ENCODE measurements around the gene OPCML. TPM values are rescaled to one million over a fixed set of nuclear protein-coding genes. Genes with fewer than 3 reads are reported as not detected.

The OPCML gene
- total RNA-seq, 2 experiments from 2014 or later, result not detected

GRCh38 chr11:132674151-132674550, 858.1 kb downstream of the OPCML start:
- POLR2A ChIA-PET, result no interaction called here
- no peaks in the 10 kb centered on the region for H3K36me3 Mint-ChIP-seq

DNA sequence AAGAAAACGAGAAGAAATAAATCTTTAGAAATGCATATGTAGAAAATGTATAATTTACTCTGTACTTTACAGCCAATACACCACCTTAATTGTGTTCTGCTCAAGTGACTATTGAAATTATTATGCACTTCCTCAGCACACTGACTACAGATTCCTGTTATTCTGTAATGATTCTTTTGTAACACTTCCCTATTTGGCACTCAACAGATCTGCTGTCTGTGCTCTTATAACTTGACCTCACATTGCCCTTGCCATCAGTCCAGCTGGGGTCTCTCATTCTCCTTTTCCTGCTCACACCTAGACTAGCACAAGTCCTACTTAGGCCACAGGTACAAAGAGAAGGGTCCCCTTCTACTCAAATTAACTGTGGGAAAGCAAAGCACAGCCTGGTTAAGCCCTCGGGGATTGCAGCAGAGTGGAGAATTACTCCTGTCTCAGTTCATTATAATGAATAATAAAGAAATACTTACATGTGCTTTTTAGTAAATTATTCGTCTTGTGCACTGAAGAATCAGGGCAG, 860.4 kb downstream of the OPCML start:
- peaks cover 2% of the 10 kb centered on the region for H3K9me3 Mint-ChIP-seq
- H3K27me3 Mint-ChIP-seq, result no peaks in the 10 kb centered on the region
- no peak overlapping the region for H3K27ac Mint-ChIP-seq
- no peak overlapping the region for H3K4me3 Mint-ChIP-seq
- ATAC-seq (ENCODE audit: low read depth) (no peak), DNase-seq (no peak)
- H3K4me1 Mint-ChIP-seq, result no peaks in the 10 kb centered on the region
- POLR2A ChIA-PET, result no interaction called here
- no peaks in the 10 kb centered on the region for H3K36me3 Mint-ChIP-seq

More at GRCh38 chr11:132674151-132674550, 858.1 kb downstream of the OPCML start:
- DNase-seq (no peak), ATAC-seq (ENCODE audit: low read depth) (no peak)
- Mint-ChIP-seq H3K4me3 (no peak overlapping the region), H3K9me3 (peaks cover 2% of the 10 kb centered on the region), H3K27me3 (no peaks in the 10 kb centered on the region), H3K27ac (no peak overlapping the region), H3K4me1 (no peaks in the 10 kb centered on the region)

DNA sequence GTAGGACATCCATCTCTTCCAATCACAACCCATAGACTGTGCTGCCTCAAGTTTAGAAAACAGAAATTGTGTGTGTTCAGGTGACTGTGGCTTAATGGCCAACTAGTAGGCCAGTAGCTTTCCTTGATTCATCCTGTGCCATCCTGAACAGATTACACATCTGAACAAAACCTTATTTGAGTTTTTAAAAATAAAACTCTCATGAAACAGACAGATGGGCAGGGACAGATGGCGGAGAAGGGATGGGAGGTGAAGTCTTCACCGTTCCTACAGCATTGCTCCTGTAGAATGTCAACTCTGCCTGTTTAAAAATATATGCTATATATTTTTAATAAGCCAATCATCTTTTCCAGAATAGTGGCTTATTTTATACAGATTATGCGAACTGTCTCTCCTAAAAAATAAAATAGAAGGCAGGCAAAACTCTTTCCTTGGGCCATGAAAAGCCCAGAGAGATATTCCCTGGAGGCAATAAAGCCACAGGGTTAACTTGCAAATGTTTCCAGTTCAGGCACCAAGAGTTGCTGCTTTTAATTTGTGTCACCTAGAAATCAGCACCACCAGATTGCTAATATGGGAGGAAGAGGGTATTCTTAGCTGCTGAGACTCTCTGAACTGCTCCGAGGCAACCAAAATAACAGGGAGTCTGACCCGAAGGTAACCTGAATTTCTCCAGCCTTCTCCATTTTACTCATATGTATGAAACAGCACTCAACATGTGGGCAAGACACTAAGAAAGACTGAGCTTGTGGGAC, 861.2 kb downstream of the OPCML start:
- POLR2A ChIA-PET, result no interaction called here
- peaks cover 2% of the 10 kb centered on the region for H3K9me3 Mint-ChIP-seq
- H3K4me3 Mint-ChIP-seq, result no peak overlapping the region
- H3K27me3 Mint-ChIP-seq, result no peaks in the 10 kb centered on the region
- DNase-seq (no peak), ATAC-seq (ENCODE audit: low read depth) (no peak)
- no peak overlapping the region for H3K27ac Mint-ChIP-seq
- no peaks in the 10 kb centered on the region for H3K4me1 Mint-ChIP-seq
- no peaks in the 10 kb centered on the region for H3K36me3 Mint-ChIP-seq

DNA sequence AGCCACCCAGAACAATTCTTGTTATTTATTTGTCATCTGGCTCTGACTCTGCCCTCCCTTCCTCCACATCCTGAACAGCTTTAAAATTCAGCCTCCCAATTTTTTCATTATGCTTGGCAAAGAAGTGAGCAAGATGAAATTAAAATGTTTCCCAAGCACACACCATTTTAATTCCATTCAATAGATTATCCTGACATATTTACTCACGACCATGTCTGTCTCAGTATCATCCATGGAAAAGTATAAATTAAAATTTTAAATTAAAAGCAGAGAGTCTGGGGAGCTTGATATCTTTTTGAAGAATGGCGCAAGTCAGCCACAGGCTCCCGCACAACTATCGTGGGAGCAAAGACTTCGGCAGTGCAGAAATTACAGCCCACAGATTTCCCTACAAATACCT, 862.4 kb downstream of the OPCML start:
- no peaks in the 10 kb centered on the region for H3K4me1 Mint-ChIP-seq
- no peak overlapping the region for H3K27ac Mint-ChIP-seq
- POLR2A ChIA-PET, result no interaction called here
- DNase-seq (no peak), ATAC-seq (ENCODE audit: low read depth) (no peak)
- peaks cover 2% of the 10 kb centered on the region for H3K9me3 Mint-ChIP-seq
- H3K4me3 Mint-ChIP-seq, result no peak overlapping the region
- no peaks in the 10 kb centered on the region for H3K27me3 Mint-ChIP-seq
- no peaks in the 10 kb centered on the region for H3K36me3 Mint-ChIP-seq

DNA sequence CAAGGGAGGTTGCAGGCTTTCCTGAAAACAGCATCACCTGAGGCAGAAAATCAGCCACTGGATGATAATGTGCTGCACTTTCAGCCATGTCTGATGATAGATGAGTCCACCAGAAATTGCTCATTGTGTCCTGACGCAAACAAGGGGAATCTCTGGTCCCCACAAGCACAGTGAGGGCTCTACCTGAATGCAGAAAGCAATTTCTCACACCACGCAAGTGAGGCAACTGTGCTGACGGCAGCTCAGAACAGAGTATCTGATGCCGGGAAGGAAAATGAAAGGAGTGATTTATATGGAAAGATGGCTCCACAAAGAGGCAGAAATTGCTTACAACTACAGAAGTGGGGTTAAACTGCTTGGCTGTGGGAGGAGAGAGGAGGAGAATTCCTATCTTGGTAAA, 867.1 kb downstream of the OPCML start:
- POLR2A ChIA-PET, result no interaction called here
- no peak overlapping the region for H3K27ac Mint-ChIP-seq
- no peaks in the 10 kb centered on the region for H3K27me3 Mint-ChIP-seq
- no peaks in the 10 kb centered on the region for H3K4me1 Mint-ChIP-seq
- H3K9me3 Mint-ChIP-seq, result no peaks in the 10 kb centered on the region
- no peak overlapping the region for H3K4me3 Mint-ChIP-seq
- ATAC-seq (ENCODE audit: low read depth) (no peak), DNase-seq (no peak)
- no peaks in the 10 kb centered on the region for H3K36me3 Mint-ChIP-seq

DNA sequence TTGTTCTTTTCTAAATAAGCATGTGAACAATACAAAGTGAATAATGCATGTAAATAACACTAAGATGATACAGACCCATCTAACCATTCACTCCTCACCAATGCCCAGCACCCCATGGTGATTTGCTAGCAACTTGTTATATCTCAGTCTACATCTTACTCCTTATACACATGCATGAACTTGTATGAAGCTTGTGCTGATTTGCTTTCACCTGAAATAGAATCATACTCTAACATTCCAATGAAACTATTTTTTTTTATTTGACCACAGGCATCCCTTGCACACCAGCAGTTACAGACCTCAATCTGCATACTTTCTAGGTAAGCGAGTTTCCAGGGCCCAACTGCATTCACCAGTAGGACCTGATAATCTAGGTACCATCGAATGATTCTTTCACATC, 873.6 kb downstream of the OPCML start:
- no peaks in the 10 kb centered on the region for H3K27me3 Mint-ChIP-seq
- H3K4me1 Mint-ChIP-seq, result no peaks in the 10 kb centered on the region
- ATAC-seq (ENCODE audit: low read depth) (no peak), DNase-seq (no peak)
- H3K4me3 Mint-ChIP-seq, result no peak overlapping the region
- POLR2A ChIA-PET, result no interaction called here
- H3K9me3 Mint-ChIP-seq, result no peaks in the 10 kb centered on the region
- no peak overlapping the region for H3K27ac Mint-ChIP-seq
- H3K36me3 Mint-ChIP-seq, result no peaks in the 10 kb centered on the region

DNA sequence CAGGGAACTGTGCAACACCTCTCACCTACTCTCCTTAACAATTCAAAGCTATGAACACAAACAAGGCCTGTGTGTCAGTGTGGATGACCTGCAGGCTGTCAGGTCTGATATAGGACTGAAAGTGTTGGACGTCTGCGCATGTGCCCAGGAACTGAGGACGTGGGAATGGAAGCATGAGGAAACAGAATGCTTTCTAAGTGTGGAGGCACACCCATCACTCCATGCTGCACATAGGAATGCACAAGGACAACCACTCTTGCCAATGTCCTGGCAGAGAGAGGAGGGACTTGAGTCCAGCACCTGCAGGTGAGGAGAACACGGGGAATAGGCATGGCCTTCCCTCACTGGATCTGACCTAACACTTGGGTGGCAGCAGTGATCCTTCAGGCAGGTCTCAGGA, 874.3 kb downstream of the OPCML start:
- no peaks in the 10 kb centered on the region for H3K36me3 Mint-ChIP-seq
- no peaks in the 10 kb centered on the region for H3K9me3 Mint-ChIP-seq
- no peaks in the 10 kb centered on the region for H3K4me1 Mint-ChIP-seq
- H3K4me3 Mint-ChIP-seq, result no peak overlapping the region
- ATAC-seq (ENCODE audit: low read depth) (no peak), DNase-seq (no peak)
- POLR2A ChIA-PET, result no interaction called here
- H3K27ac Mint-ChIP-seq, result no peak overlapping the region
- H3K27me3 Mint-ChIP-seq, result no peaks in the 10 kb centered on the region

- DNase-seq (no peak), ATAC-seq (ENCODE audit: low read depth) (no peak)
- H3K9me3 Mint-ChIP-seq, result no peaks in the 10 kb centered on the region
- no peaks in the 10 kb centered on the region for H3K27me3 Mint-ChIP-seq
- H3K36me3 Mint-ChIP-seq, result no peaks in the 10 kb centered on the region
- H3K27ac Mint-ChIP-seq, result no peak overlapping the region
- H3K4me3 Mint-ChIP-seq, result no peak overlapping the region
- POLR2A ChIA-PET, result no interaction called here
- H3K4me1 Mint-ChIP-seq, result no peaks in the 10 kb centered on the region
These were observed 877.0 kb downstream of the OPCML start for GRCh38 chr11:132655187-132655855.

DNA sequence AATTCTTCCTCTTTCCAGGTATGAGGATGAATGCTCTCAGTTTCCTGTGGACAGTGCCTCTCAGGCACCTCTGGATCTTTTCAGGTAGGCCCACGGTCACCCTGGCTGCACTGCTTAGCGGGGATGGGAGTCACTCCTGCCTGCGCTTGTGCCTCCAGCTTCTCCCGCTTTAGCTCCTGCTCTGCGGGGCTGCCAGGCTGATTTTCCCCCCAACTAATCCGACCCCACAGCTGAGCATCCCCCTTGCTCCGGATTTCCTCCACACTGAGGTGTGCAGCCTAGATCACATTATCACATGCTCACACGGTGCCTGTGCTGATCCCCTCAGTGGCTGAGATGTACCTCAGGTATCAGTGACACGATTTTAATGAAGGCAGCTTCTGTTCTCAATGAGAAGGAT, 879.1 kb downstream of the OPCML start:
- Mint-ChIP-seq H3K36me3 (no peaks in the 10 kb centered on the region), H3K4me3 (no peak overlapping the region), H3K4me1 (no peaks in the 10 kb centered on the region), H3K27ac (no peak overlapping the region), H3K27me3 (no peaks in the 10 kb centered on the region), H3K9me3 (no peaks in the 10 kb centered on the region)
- DNase-seq (no peak), ATAC-seq (ENCODE audit: low read depth) (no peak)
- POLR2A ChIA-PET, result no interaction called here

DNA sequence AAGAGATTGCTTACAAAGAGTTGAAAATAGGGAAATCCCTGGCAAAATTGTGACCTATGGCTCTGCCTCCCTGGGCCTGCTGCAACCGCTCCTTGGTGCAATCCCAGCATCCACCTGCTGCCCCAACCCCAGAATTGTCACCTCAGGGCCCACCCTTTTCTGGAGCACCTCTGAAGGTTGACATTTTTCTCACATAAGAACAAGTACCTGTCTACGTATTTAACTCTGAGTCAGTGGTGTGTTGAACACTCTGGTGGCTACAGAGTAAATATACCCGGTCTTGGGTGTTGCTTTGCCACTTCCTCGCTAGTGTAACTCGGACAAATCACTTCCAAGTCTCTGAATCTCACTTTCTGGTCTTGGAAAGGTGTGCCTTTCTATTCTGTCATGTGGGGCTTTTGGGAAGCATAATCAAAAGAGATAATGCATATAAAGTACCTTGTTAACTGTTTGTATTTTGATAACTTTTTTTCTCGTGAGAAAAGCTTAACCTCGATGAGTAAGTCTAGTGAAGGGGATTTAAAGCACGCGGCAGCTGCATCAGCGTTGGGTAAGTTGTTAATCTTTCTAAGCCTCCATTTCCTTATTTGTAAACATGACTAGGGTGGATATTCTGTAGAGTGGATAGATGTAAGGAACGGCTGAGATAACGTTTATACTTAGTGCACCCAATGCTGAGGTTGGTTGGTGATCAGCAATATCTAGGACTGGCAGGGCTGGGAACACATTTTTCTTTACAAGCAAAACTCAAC, 881.2 kb downstream of the OPCML start:
- ATAC-seq (ENCODE audit: low read depth) (no peak), DNase-seq (no peak)
- H3K36me3 Mint-ChIP-seq, result no peaks in the 10 kb centered on the region
- POLR2A ChIA-PET, result no interaction called here
- no peaks in the 10 kb centered on the region for H3K4me1 Mint-ChIP-seq
- H3K4me3 Mint-ChIP-seq, result no peak overlapping the region
- H3K27ac Mint-ChIP-seq, result no peak overlapping the region
- H3K9me3 Mint-ChIP-seq, result no peaks in the 10 kb centered on the region
- no peaks in the 10 kb centered on the region for H3K27me3 Mint-ChIP-seq

DNA sequence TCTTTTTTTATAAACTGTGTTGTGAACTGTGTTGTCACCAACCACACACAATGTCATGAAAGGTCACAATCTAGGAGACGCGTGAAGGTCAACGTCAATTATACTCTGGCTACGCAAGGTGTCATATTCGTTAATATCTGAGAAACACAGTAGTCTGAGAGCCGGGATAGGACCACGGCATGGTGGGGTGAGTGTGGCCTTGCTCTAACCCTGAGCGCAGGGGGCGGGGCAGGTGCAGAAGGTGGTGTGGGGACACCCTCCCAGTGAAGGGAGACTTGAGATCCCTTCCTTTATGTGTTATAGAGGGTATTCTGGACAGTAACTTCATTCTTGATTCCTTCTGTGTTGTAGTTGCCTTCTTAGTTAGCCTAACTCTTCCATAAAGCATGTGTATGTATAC, 883.0 kb downstream of the OPCML start:
- H3K36me3 Mint-ChIP-seq, result no peaks in the 10 kb centered on the region
- H3K27me3 Mint-ChIP-seq, result no peaks in the 10 kb centered on the region
- ATAC-seq (ENCODE audit: low read depth), result no peak
- H3K27ac Mint-ChIP-seq, result no peak overlapping the region
- POLR2A ChIA-PET, result no interaction called here
- no peaks in the 10 kb centered on the region for H3K4me1 Mint-ChIP-seq
- H3K4me3 Mint-ChIP-seq, result no peak overlapping the region
- no peaks in the 10 kb centered on the region for H3K9me3 Mint-ChIP-seq
- DNase-seq, result no peak

- DNase-seq, result no peak
- no peak overlapping the region for H3K4me3 Mint-ChIP-seq
- no peak for ATAC-seq (ENCODE audit: low read depth)
These were observed 883.5 kb downstream of the OPCML start for GRCh38 chr11:132648851-132649250.

GRCh38 chr11:132646890-132647289, 885.4 kb downstream of the OPCML start:
- Mint-ChIP-seq H3K27me3 (peaks cover 4% of the 10 kb centered on the region), H3K27ac (no peak overlapping the region), H3K36me3 (no peaks in the 10 kb centered on the region), H3K4me1 (no peaks in the 10 kb centered on the region), H3K9me3 (no peaks in the 10 kb centered on the region), H3K4me3 (no peak overlapping the region)
- ATAC-seq (ENCODE audit: low read depth) (no peak), DNase-seq (no peak)
- POLR2A ChIA-PET, result no interaction called here

More at GRCh38 chr11:132648851-132649250, 883.5 kb downstream of the OPCML start:
- Mint-ChIP-seq H3K9me3 (no peaks in the 10 kb centered on the region), H3K4me1 (no peaks in the 10 kb centered on the region), H3K27me3 (no peaks in the 10 kb centered on the region), H3K36me3 (no peaks in the 10 kb centered on the region), H3K27ac (no peak overlapping the region)
- POLR2A ChIA-PET, result no interaction called here
